HEK293T (cell line): ENCODE measurements around the gene CACNG1.
"Not testable (repeated sequence)": the region's sequence is repeated elsewhere in the genome, so short reads cannot be mapped to it uniquely, and the experiment has no call there.

ENCODE experiments used
- CTCF ChIA-PET: fragments of 350-600 bp; formaldehyde crosslinking; extraction: SDS; loops from one replicate; lab custom pipeline; 2021; ENCODE audit warnings: antibody characterized with exemption, inconsistent platforms; lab: Yijun Ruan, JAX
- POLR2A ChIA-PET: fragments of 350-600 bp; formaldehyde crosslinking; extraction: SDS; loops from one replicate; lab custom pipeline; 2020; ENCODE audit warnings: antibody characterized with exemption, inconsistent platforms; lab: Yijun Ruan, JAX
- DNase-seq: peaks from one replicate; pipeline ENCODE4 v3.0.0; 2012; ENCODE audit warnings: mixed read lengths; ENCODE audit errors: extremely low spot score
- ARNT ChIP-seq: fragments of 450-650 bp; IDR thresholded peaks from 2 replicates; pipeline ENCODE4 v1.6.1; 2017; ENCODE audit warnings: mild to moderate bottlenecking
- BHLHE40 ChIP-seq: fragments of 450-650 bp; IDR thresholded peaks from 2 replicates; pipeline ENCODE4 v1.6.1; 2016; ENCODE audit warnings: mild to moderate bottlenecking, moderate library complexity, borderline replicate concordance
- CTBP1 ChIP-seq: fragments of 450-650 bp; IDR thresholded peaks from 2 replicates; pipeline ENCODE4 v1.6.1; 2016; ENCODE audit warnings: borderline replicate concordance
- ELF4 ChIP-seq: fragments of 450-650 bp; IDR thresholded peaks from 2 replicates; pipeline ENCODE4 v1.6.1; 2017; ENCODE audit warnings: antibody characterized with exemption
- FOXA1 ChIP-seq: fragments of 450-650 bp; IDR thresholded peaks from 2 replicates; pipeline ENCODE4 v1.6.1; 2016; ENCODE audit warnings: mild to moderate bottlenecking
- FOXK2 ChIP-seq: fragments of 450-650 bp; IDR thresholded peaks from 2 replicates; pipeline ENCODE4 v1.6.1; 2016; ENCODE audit warnings: mild to moderate bottlenecking
- FOXM1 ChIP-seq: fragments of 450-650 bp; IDR thresholded peaks from 2 replicates; pipeline ENCODE4 v1.6.1; 2017; ENCODE audit warnings: mild to moderate bottlenecking, borderline replicate concordance
- HDGF ChIP-seq: fragments of 450-650 bp; IDR thresholded peaks from 2 replicates; pipeline ENCODE4 v1.6.1; 2017; ENCODE audit warnings: antibody characterized with exemption, borderline replicate concordance
- L3MBTL2 ChIP-seq: fragments of 450-650 bp; conservative IDR thresholded peaks from 2 replicates; pipeline ENCODE4 v1.6.1; 2016; ENCODE audit warnings: mild to moderate bottlenecking
- LEF1 ChIP-seq: fragments of 450-650 bp; IDR thresholded peaks from 2 replicates; pipeline ENCODE4 v1.6.1; 2017; ENCODE audit warnings: mild to moderate bottlenecking, borderline replicate concordance
- NFRKB ChIP-seq: fragments of 450-650 bp; IDR thresholded peaks from 2 replicates; pipeline ENCODE4 v1.6.1; 2016; ENCODE audit warnings: mild to moderate bottlenecking, moderate library complexity
- PKNOX1 ChIP-seq: fragments of 450-650 bp; IDR thresholded peaks from 2 replicates; pipeline ENCODE4 v1.6.1; 2016
- SP1 ChIP-seq: fragments of 450-650 bp; IDR thresholded peaks from 2 replicates; pipeline ENCODE4 v1.6.1; 2017
- SUZ12 ChIP-seq: fragments of 450-650 bp; IDR thresholded peaks from 2 replicates; pipeline ENCODE4 v1.6.1; 2016; ENCODE audit warnings: mild to moderate bottlenecking
- TARDBP ChIP-seq: fragments of 450-650 bp; IDR thresholded peaks from 2 replicates; pipeline ENCODE4 v1.6.1; 2016
- ZNF384 ChIP-seq: fragments of 450-650 bp; IDR thresholded peaks from 2 replicates; pipeline ENCODE4 v1.6.1; 2016

The CACNG1 gene

GRCh38 chr17:67033613-67034012, 10.7 kb upstream of the CACNG1 start:
- POLR2A ChIA-PET, result no interaction called here
- CTCF ChIA-PET, result no interaction called here
- TF ChIP-seq SUZ12 (no peak), FOXA1 (no peak), BHLHE40 (no peak), LEF1 (no peak), FOXM1 (no peak), ZNF384 (no peak), NFRKB (no peak), ELF4 (no peak), L3MBTL2 (no peak), CTBP1 (no peak), SP1 (no peak), FOXK2 (no peak), PKNOX1 (no peak), HDGF (no peak), ARNT (no peak), TARDBP (no peak)
- no peak for DNase-seq

- no peak for DNase-seq
- POLR2A ChIA-PET, result no interaction called here
- TF ChIP-seq TARDBP (no peak), CTBP1 (no peak), PKNOX1 (no peak), ZNF384 (no peak), FOXA1 (no peak), ARNT (no peak), ELF4 (no peak), SUZ12 (no peak), SP1 (no peak), L3MBTL2 (no peak), HDGF (no peak), NFRKB (no peak)
- CTCF ChIA-PET, result no interaction called here
Measured at GRCh38 chr17:67035131-67036083, 8.9 kb upstream of the CACNG1 start.

GRCh38 chr17:67038861-67039365, 5.4 kb upstream of the CACNG1 start:
- POLR2A ChIA-PET, result no interaction called here
- no peak for TF ChIP-seq FOXK2
- no peak for TF ChIP-seq L3MBTL2
- no peak for TF ChIP-seq LEF1
- TF ChIP-seq PKNOX1, result no peak
- TF ChIP-seq HDGF, result no peak
- no peak for TF ChIP-seq ELF4
- no peak for TF ChIP-seq SUZ12
- TF ChIP-seq BHLHE40, result no peak
- no peak for TF ChIP-seq FOXM1
- TF ChIP-seq ZNF384, result no peak
- TF ChIP-seq TARDBP, result no peak
- TF ChIP-seq FOXA1, result no peak
- no peak for TF ChIP-seq CTBP1
- no peak for TF ChIP-seq SP1
- TF ChIP-seq ARNT, result no peak
- no peak for TF ChIP-seq NFRKB
- CTCF ChIA-PET, result no interaction called here
- DNase-seq, result no peak

- ChIA-PET POLR2A (no interaction called here), CTCF (no interaction called here)
- TF ChIP-seq FOXA1 (no peak), HDGF (no peak), SUZ12 (no peak), TARDBP (no peak)
- DNase-seq, result no peak
Measured at GRCh38 chr17:67040652-67041051, 3.7 kb upstream of the CACNG1 start.

- POLR2A ChIA-PET, CTCF ChIA-PET, DNase-seq: not testable (repeated sequence)
Measured at GRCh38 chr17:67041119-67041518, 3.2 kb upstream of the CACNG1 start.

- POLR2A ChIA-PET, result no interaction called here
- DNase-seq, result no peak
- TF ChIP-seq NFRKB, result no peak
- no peak for TF ChIP-seq HDGF
- no peak for TF ChIP-seq CTBP1
- no peak for TF ChIP-seq LEF1
- no peak for TF ChIP-seq ZNF384
- TF ChIP-seq SP1, result no peak
- no peak for TF ChIP-seq SUZ12
- no peak for TF ChIP-seq FOXM1
- TF ChIP-seq FOXK2, result no peak
- no peak for TF ChIP-seq PKNOX1
- TF ChIP-seq L3MBTL2, result no peak
- no peak for TF ChIP-seq ARNT
- CTCF ChIA-PET, result interaction anchor here (0.6 kb wide), 1 partner anchor 23 kb away, joined by 3 read pairs; no protein-coding TSS in a partner anchor
Measured at GRCh38 chr17:67041531-67041930, 2.8 kb upstream of the CACNG1 start.
